HFF-Myc (cell line): ENCODE measurements around the gene NBL1.
A peak's percentile ranks its signal among the peaks of the same experiment; 100 is the strongest.

Experiments used
- DNase-seq: peaks from one replicate; pipeline ENCODE4 v3.0.0-alpha.2; 2011; ENCODE audit warnings: low read depth; ENCODE audit errors: extremely low read depth
- H3K4me3 ChIP-seq: replicated peaks from 2 replicates; pipeline ENCODE4 v1.5.1; 2011; ENCODE audit warnings: low read depth, mild to moderate bottlenecking, control low read depth, low read length
- CTCF ChIP-seq: IDR thresholded peaks from 2 replicates; pipeline ENCODE4 v1.5.1; 2012; ENCODE audit warnings: mild to moderate bottlenecking, low read depth, low read length, control low read depth; ENCODE audit errors: missing control alignments

The NBL1 gene, protein sequence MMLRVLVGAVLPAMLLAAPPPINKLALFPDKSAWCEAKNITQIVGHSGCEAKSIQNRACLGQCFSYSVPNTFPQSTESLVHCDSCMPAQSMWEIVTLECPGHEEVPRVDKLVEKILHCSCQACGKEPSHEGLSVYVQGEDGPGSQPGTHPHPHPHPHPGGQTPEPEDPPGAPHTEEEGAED

GRCh38 chr1:19643602-19644394 is at the start of gene NBL1:
TSS of gene NBL1 (plus strand) at chr1:19644311. CDS start at chr1:19655031, 10,720 bp downstream.
- TF ChIP-seq CTCF, result no peak
- H3K4me3 ChIP-seq, result peak within 1 kb of the TSS; percentile 82
- DNase-seq, result no peak

GRCh38 chr1:19596065-19596713 is 47.9 kb upstream of the NBL1 start:
- H3K4me3 ChIP-seq, result peak overlapping the region; percentile 85
- no peak for DNase-seq

DNA sequence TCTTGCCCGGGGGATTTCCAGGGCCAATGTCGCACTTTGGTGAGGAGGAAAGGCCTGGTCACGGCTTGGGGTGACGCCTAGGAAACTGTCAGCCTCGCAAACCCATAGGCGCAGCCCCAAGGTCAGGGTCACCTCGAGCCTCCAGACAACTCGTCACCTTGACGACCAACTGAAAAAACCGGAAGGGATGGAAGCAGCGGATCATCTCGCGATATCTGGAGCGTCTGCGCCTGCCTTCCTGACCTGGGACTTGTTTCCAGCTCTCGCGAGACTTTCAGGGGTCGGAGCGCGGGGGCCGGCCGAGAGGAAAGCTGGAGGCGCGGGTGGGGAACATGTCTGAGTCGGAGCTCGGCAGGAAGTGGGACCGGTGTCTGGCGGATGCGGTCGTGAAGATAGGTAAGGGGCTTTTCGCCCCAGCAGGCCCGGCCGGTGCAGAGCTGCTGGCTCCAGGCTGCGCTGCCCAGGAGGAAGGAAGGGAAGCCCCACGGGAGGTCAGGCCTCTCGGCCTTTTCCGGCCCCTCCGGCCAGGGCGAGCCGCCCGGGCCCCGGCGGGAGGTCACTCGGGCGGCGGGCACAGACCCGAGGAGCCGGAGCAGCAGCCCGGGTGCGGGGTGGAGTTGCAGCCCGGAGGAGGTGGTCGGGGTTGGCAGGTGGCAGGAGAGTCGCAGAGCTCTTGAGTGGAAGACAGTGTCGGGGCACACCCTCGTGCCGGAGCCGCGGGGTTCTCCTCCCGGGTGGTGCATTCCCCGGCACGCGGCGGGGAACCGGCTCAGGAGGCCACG is 47.2 kb upstream of the NBL1 start:
- peak; percentile 97 for DNase-seq
- H3K4me3 ChIP-seq, result peak overlapping the region; percentile 85
- no peak for TF ChIP-seq CTCF

More at GRCh38 chr1:19596065-19596713, 47.9 kb upstream of the NBL1 start:
- TF ChIP-seq CTCF, result no peak

GRCh38 chr1:19597496-19598309 is 46.4 kb upstream of the NBL1 start:
- no peak for TF ChIP-seq CTCF
- peak overlapping the region; percentile 85 for H3K4me3 ChIP-seq
- DNase-seq, result no peak

GRCh38 chr1:19599810-19600209 is 44.3 kb upstream of the NBL1 start:
- DNase-seq, result no peak
- no peak overlapping the region for H3K4me3 ChIP-seq
- TF ChIP-seq CTCF, result no peak

- no peak overlapping the region for H3K4me3 ChIP-seq
- TF ChIP-seq CTCF, result no peak
- DNase-seq, result no peak
Observed at GRCh38 chr1:19602486-19602885, 41.6 kb upstream of the NBL1 start.
